WTC11 (cell line): ENCODE results near the gene OR6C4. TPM values are rescaled to one million over a fixed set of nuclear protein-coding genes. Genes with fewer than 3 reads are reported as not detected.

Experiments used
- ATAC-seq: fragments of 200-7000 bp; cut with Tn5 transposase; 2 replicates; pipeline ENCODE4 v1.10.0; 2021; ENCODE audit warnings: mild to moderate bottlenecking, moderate library complexity
- Bru-seq: library from RNA; stranded (reverse); fragments of 400-500 nt; gene quantifications from one replicate; lab custom pipeline; 2021; lab: Mats Ljungman, UMichigan
- CTCF ChIA-PET: fragments of 300-600 bp; sonication (Branson Sonifier 250); formaldehyde crosslinking; loops from one replicate; lab custom pipeline; 2021; ENCODE audit warnings: antibody characterized with exemption; lab: Charles Lee
- POLR2A ChIA-PET: fragments of 350-600 bp; sonication (Branson Sonifier 250); formaldehyde crosslinking; loops from one replicate; lab custom pipeline; 2021; ENCODE audit warnings: antibody characterized with exemption; lab: Charles Lee
- DNase-seq: peaks from one replicate; pipeline ENCODE4 v3.0.0; 2021; ENCODE audit warnings: low spot score
- H3K27ac Mint-ChIP-seq: 2 replicates; pipeline ENCODE4 v1.8.0; 2021; ENCODE audit warnings: mixed read lengths
- H3K27me3 Mint-ChIP-seq: 2 replicates; pipeline ENCODE4 v1.8.0; 2021; ENCODE audit warnings: low read depth, mild to moderate bottlenecking, moderate library complexity, mixed read lengths
- H3K36me3 Mint-ChIP-seq: 2 replicates; pipeline ENCODE4 v1.8.0; 2021; ENCODE audit warnings: mixed read lengths
- H3K4me1 Mint-ChIP-seq: 2 replicates; pipeline ENCODE4 v1.8.0; 2022; ENCODE audit warnings: mixed read lengths
- H3K4me3 Mint-ChIP-seq: 2 replicates; pipeline ENCODE4 v1.8.0; 2021; ENCODE audit warnings: mild to moderate bottlenecking, moderate library complexity, mixed read lengths
- H3K9me3 Mint-ChIP-seq: 2 replicates; pipeline ENCODE4 v1.8.0; 2021; ENCODE audit warnings: mixed read lengths
- ATF3 ChIP-seq: sonication (generic); formaldehyde crosslinking; conservative IDR thresholded peaks from 2 replicates; pipeline ENCODE4 v1.8.1; 2022; ENCODE audit warnings: mild to moderate bottlenecking, missing genetic modification reagents
- ATF6 ChIP-seq: sonication (generic); formaldehyde crosslinking; IDR thresholded peaks from 2 replicates; pipeline ENCODE4 v1.8.1; 2023; ENCODE audit warnings: mild to moderate bottlenecking, missing genetic modification reagents
- CBFB ChIP-seq: sonication (generic); formaldehyde crosslinking; IDR thresholded peaks from 2 replicates; pipeline ENCODE4 v1.8.1; 2022; ENCODE audit warnings: mild to moderate bottlenecking, low read depth, missing genetic modification reagents
- CREB1 ChIP-seq: sonication (generic); formaldehyde crosslinking; IDR thresholded peaks from 2 replicates; pipeline ENCODE4 v1.8.0; 2023; ENCODE audit warnings: mild to moderate bottlenecking, missing genetic modification reagents
- ETV6 ChIP-seq: sonication (generic); formaldehyde crosslinking; IDR thresholded peaks from 2 replicates; pipeline ENCODE4 v1.8.1; 2022; ENCODE audit warnings: mild to moderate bottlenecking, missing genetic modification reagents
- FOXJ3 ChIP-seq: sonication (generic); formaldehyde crosslinking; IDR thresholded peaks from 2 replicates; pipeline ENCODE4 v1.9.0; 2021; ENCODE audit warnings: missing genetic modification reagents, mild to moderate bottlenecking, borderline replicate concordance
- GABPB1 ChIP-seq: sonication (generic); formaldehyde crosslinking; IDR thresholded peaks from 2 replicates; pipeline ENCODE4 v1.8.1; 2023; ENCODE audit warnings: mild to moderate bottlenecking, missing genetic modification reagents
- GRHL2 ChIP-seq: fragments of 250-450 bp; sonication (Bioruptor Pico); IDR thresholded peaks from 2 replicates; pipeline ENCODE4 v1.8.0; 2022; ENCODE audit warnings: mild to moderate bottlenecking, moderate library complexity; ENCODE audit not compliant: insufficient replicate concordance, severe bottlenecking
- NR1H2 ChIP-seq: sonication (generic); formaldehyde crosslinking; IDR thresholded peaks from 2 replicates; pipeline ENCODE4 v1.9.0; 2021; ENCODE audit warnings: mild to moderate bottlenecking, moderate library complexity, missing genetic modification reagents
- PRRX2 ChIP-seq: fragments of 250-450 bp; sonication (Bioruptor Pico); IDR thresholded peaks from 2 replicates; pipeline ENCODE4 v1.8.0; 2021; ENCODE audit warnings: mild to moderate bottlenecking
- RORB ChIP-seq: fragments of 250-450 bp; sonication (Bioruptor Pico); IDR thresholded peaks from 2 replicates; pipeline ENCODE4 v1.9.0; 2021; ENCODE audit warnings: mild to moderate bottlenecking
- STAT6 ChIP-seq: sonication (generic); formaldehyde crosslinking; conservative IDR thresholded peaks from 2 replicates; pipeline ENCODE4 v1.8.1; 2023; ENCODE audit warnings: mild to moderate bottlenecking, low read depth, missing genetic modification reagents, moderate library complexity
- USF2 ChIP-seq: sonication (generic); formaldehyde crosslinking; IDR thresholded peaks from 2 replicates; pipeline ENCODE4 v1.8.1; 2023; ENCODE audit warnings: mild to moderate bottlenecking, missing genetic modification reagents, moderate library complexity
- ZBTB21 ChIP-seq: sonication (generic); formaldehyde crosslinking; IDR thresholded peaks from 2 replicates; pipeline ENCODE4 v1.8.1; 2023; ENCODE audit warnings: mild to moderate bottlenecking, missing genetic modification reagents, borderline replicate concordance
- ZNF121 ChIP-seq: sonication (generic); formaldehyde crosslinking; IDR thresholded peaks from 2 replicates; pipeline ENCODE4 v1.8.0; 2023; ENCODE audit warnings: missing genetic modification reagents
- ZNF219 ChIP-seq: sonication (generic); formaldehyde crosslinking; IDR thresholded peaks from 2 replicates; pipeline ENCODE4 v1.8.0; 2023; ENCODE audit warnings: missing genetic modification reagents, mild to moderate bottlenecking, borderline replicate concordance
- ZNF232 ChIP-seq: sonication (generic); formaldehyde crosslinking; IDR thresholded peaks from 2 replicates; pipeline ENCODE4 v1.8.0; 2022; ENCODE audit warnings: mild to moderate bottlenecking, missing genetic modification reagents
- ZNF416 ChIP-seq: fragments of 250-450 bp; sonication (Bioruptor Pico); IDR thresholded peaks from 2 replicates; pipeline ENCODE4 v1.9.0; 2021; ENCODE audit warnings: mild to moderate bottlenecking, inconsistent platforms
- ZNF671 ChIP-seq: fragments of 250-450 bp; sonication (Bioruptor Pico); IDR thresholded peaks from 2 replicates; pipeline ENCODE4 v1.8.0; 2021; ENCODE audit warnings: mild to moderate bottlenecking
- long read RNA-seq, 3 experiments: library from RNA in 1 of 3; library from capped mRNA in 1 of 3; library from polyadenylated mRNA in 1 of 3; unstranded in 2 of 3; stranded (forward) in 1 of 3; transcript quantifications; one replicate each; pipeline ENCODE4 v2.0.0, GENCODE V29; 2021
- total RNA-seq: library from RNA; stranded (reverse); gene quantifications from 3 replicates; pipeline ENCODE4 v1.2.3, GENCODE V29; 2021
- TF ChIP-seq, protein P1 (sequence below): sonication (generic); formaldehyde crosslinking; IDR thresholded peaks from 2 replicates; pipeline ENCODE4 v1.8.1; 2022; ENCODE audit warnings: mild to moderate bottlenecking, moderate library complexity, missing genetic modification reagents
- TF ChIP-seq, protein P2 (sequence below): fragments of 250-450 bp; sonication (Bioruptor Pico); IDR thresholded peaks from 2 replicates; pipeline ENCODE4 v2.1.2; 2022; ENCODE audit warnings: mild to moderate bottlenecking, moderate library complexity
- TF ChIP-seq, protein P3 (sequence below): sonication (generic); formaldehyde crosslinking; IDR thresholded peaks from 2 replicates; pipeline ENCODE4 v1.8.0; 2023; ENCODE audit warnings: missing genetic modification reagents
- TF ChIP-seq, protein P4 (sequence below): sonication (generic); formaldehyde crosslinking; IDR thresholded peaks from 2 replicates; pipeline ENCODE4 v1.8.0; 2022; ENCODE audit warnings: mild to moderate bottlenecking, missing genetic modification reagents
- TF ChIP-seq, protein P5 (sequence below): fragments of 250-450 bp; sonication (Bioruptor Pico); IDR thresholded peaks from 2 replicates; pipeline ENCODE4 v1.9.0; 2021; ENCODE audit warnings: moderate library complexity, mild to moderate bottlenecking, inconsistent platforms, borderline replicate concordance

The OR6C4 gene
- total RNA-seq (not detected in 3 replicates), Bru-seq, nascent RNA (not detected)
- long read RNA-seq, experiment 1: 0 reads
- long read RNA-seq, experiment 2: 0 reads
- long read RNA-seq, experiment 3: 0 reads

- CTCF ChIA-PET: no interaction called here
- Mint-ChIP-seq H3K36me3 (peaks cover 11% of the 10 kb centered on the region), H3K27me3 (peaks cover 15% of the 10 kb centered on the region), H3K4me1 (no peaks in the 10 kb centered on the region), H3K27ac (no peak within 1 kb of the TSS), H3K4me3 (no peak within 1 kb of the TSS), H3K9me3 (peaks cover 32% of the 10 kb centered on the region)
- POLR2A ChIA-PET: no interaction called here
- TF ChIP-seq FOXJ3 (CRISPR knock-in tag): no peak
- no peak for TF ChIP-seq NR1H2 (CRISPR knock-in tag)
- no peak for TF ChIP-seq ZNF232 (CRISPR knock-in tag)
- TF ChIP-seq CBFB (CRISPR knock-in tag): no peak
- TF ChIP-seq ZNF121 (CRISPR knock-in tag): no peak
- no peak for TF ChIP-seq USF2 (CRISPR knock-in tag)
- TF ChIP-seq, protein P1, sequence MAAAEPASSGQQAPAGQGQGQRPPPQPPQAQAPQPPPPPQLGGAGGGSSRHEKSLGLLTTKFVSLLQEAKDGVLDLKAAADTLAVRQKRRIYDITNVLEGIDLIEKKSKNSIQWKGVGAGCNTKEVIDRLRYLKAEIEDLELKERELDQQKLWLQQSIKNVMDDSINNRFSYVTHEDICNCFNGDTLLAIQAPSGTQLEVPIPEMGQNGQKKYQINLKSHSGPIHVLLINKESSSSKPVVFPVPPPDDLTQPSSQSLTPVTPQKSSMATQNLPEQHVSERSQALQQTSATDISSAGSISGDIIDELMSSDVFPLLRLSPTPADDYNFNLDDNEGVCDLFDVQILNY: no peak
- no peak for TF ChIP-seq GABPB1
- DNase-seq (no peak), ATAC-seq (no peak)
Measured at GRCh38 chr12:55549302-55549701, at the start of gene OR6C4. Gene OR6C4, plus strand, starts transcription at chr12:55549602. Its CDS starts 1,625 bp downstream, at chr12:55551227.

GRCh38 chr12:55499810-55500252 is 49.6 kb upstream of the OR6C4 start:
- POLR2A ChIA-PET: no interaction called here
- CTCF ChIA-PET: interaction anchor here (0.6 kb wide), 1 partner anchor 385 kb away, joined by 3 read pairs; no protein-coding TSS in a partner anchor
- DNase-seq (no peak), ATAC-seq (no peak)
- peaks cover 3% of the 10 kb centered on the region; the same call in 1 of the 2 replicates for H3K4me1 Mint-ChIP-seq
- no peaks in the 10 kb centered on the region for H3K36me3 Mint-ChIP-seq
- no peak overlapping the region for H3K27ac Mint-ChIP-seq
- H3K4me3 Mint-ChIP-seq: no peak overlapping the region
- no peaks in the 10 kb centered on the region for H3K27me3 Mint-ChIP-seq
- no peaks in the 10 kb centered on the region for H3K9me3 Mint-ChIP-seq
- TF ChIP-seq, protein P2, sequence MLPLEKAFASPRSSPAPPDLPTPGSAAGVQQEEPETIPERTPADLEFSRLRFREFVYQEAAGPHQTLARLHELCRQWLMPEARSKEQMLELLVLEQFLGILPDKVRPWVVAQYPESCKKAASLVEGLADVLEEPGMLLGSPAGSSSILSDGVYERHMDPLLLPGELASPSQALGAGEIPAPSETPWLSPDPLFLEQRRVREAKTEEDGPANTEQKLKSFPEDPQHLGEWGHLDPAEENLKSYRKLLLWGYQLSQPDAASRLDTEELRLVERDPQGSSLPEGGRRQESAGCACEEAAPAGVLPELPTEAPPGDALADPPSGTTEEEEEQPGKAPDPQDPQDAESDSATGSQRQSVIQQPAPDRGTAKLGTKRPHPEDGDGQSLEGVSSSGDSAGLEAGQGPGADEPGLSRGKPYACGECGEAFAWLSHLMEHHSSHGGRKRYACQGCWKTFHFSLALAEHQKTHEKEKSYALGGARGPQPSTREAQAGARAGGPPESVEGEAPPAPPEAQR: no peak
- no peak for TF ChIP-seq GRHL2 (CRISPR knock-in tag)
- TF ChIP-seq, protein P3, sequence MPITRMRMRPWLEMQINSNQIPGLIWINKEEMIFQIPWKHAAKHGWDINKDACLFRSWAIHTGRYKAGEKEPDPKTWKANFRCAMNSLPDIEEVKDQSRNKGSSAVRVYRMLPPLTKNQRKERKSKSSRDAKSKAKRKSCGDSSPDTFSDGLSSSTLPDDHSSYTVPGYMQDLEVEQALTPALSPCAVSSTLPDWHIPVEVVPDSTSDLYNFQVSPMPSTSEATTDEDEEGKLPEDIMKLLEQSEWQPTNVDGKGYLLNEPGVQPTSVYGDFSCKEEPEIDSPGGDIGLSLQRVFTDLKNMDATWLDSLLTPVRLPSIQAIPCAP (CRISPR knock-in tag): no peak
- TF ChIP-seq, protein P4, sequence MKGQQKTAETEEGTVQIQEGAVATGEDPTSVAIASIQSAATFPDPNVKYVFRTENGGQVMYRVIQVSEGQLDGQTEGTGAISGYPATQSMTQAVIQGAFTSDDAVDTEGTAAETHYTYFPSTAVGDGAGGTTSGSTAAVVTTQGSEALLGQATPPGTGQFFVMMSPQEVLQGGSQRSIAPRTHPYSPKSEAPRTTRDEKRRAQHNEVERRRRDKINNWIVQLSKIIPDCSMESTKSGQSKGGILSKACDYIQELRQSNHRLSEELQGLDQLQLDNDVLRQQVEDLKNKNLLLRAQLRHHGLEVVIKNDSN (CRISPR knock-in tag): no peak
- TF ChIP-seq ETV6 (CRISPR knock-in tag): no peak
- no peak for TF ChIP-seq NR1H2 (CRISPR knock-in tag)
- TF ChIP-seq ZNF416: no peak
- no peak for TF ChIP-seq FOXJ3 (CRISPR knock-in tag)
- no peak for TF ChIP-seq STAT6 (CRISPR knock-in tag)
- TF ChIP-seq ZNF219 (CRISPR knock-in tag): no peak
- TF ChIP-seq RORB (CRISPR knock-in tag): no peak
- no peak for TF ChIP-seq ZNF671 (CRISPR knock-in tag)
- TF ChIP-seq, protein P5, sequence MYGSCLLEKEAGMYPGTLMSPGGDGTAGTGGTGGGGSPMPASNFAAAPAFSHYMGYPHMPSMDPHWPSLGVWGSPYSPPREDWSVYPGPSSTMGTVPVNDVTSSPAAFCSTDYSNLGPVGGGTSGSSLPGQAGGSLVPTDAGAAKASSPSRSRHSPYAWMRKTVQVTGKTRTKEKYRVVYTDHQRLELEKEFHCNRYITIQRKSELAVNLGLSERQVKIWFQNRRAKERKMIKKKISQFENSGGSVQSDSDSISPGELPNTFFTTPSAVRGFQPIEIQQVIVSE (CRISPR knock-in tag): no peak
- TF ChIP-seq CREB1: no peak
- no peak for TF ChIP-seq PRRX2 (CRISPR knock-in tag)
- TF ChIP-seq ZBTB21 (CRISPR knock-in tag): no peak
- TF ChIP-seq ATF6 (CRISPR knock-in tag): no peak
- TF ChIP-seq ATF3 (CRISPR knock-in tag): no peak
